ENCODE measurements around the gene CACNA1C.

DNA sequence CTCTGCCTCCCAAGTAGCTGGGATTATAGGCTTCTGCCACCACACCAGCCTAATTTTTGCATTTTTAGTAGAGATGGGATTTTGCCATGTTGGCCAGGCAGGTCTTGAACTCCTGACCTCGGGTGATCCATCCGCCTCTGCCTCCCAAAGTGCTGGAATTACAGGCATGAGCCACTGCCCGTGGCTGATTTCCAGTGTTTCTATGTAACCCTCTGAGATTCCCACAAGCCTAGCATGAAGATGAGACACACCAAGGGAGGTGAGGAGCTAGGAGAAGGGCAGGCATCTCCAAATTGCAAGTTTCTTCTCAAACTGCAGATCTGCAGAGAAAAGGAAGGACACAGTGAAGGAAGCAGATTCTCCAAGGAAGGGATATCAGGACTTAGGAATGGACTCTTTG is 125.0 kb downstream of the CACNA1C start:
- no peak for TF ChIP-seq POLR2A (IDR thresholded peaks at IDR 0.05)
- TF ChIP-seq, protein P1, sequence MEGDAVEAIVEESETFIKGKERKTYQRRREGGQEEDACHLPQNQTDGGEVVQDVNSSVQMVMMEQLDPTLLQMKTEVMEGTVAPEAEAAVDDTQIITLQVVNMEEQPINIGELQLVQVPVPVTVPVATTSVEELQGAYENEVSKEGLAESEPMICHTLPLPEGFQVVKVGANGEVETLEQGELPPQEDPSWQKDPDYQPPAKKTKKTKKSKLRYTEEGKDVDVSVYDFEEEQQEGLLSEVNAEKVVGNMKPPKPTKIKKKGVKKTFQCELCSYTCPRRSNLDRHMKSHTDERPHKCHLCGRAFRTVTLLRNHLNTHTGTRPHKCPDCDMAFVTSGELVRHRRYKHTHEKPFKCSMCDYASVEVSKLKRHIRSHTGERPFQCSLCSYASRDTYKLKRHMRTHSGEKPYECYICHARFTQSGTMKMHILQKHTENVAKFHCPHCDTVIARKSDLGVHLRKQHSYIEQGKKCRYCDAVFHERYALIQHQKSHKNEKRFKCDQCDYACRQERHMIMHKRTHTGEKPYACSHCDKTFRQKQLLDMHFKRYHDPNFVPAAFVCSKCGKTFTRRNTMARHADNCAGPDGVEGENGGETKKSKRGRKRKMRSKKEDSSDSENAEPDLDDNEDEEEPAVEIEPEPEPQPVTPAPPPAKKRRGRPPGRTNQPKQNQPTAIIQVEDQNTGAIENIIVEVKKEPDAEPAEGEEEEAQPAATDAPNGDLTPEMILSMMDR (IDR thresholded peaks at IDR 0.05), result no peak
